Jurkat, Clone E6-1 (cell line): Measurements from ENCODE around the gene SUB1.
"Not testable (repeated sequence)": the region's sequence is repeated elsewhere in the genome, so short reads cannot be mapped to it uniquely, and the experiment has no call there.

ENCODE experiments used
- DNase-seq: peaks from one replicate; pipeline ENCODE4 v3.0.0-alpha.2; 2011; ENCODE audit warnings: low read depth, low spot score
- H3K4me3 ChIP-seq: 2 replicates; pipeline ENCODE4 v1.5.1; 2011; ENCODE audit warnings: mild to moderate bottlenecking, low read length, control low read depth, moderate library complexity

Gene SUB1

GRCh38 chr5:32562843-32563242 lies 22.5 kb upstream of the SUB1 start:
- no peak overlapping the region for H3K4me3 ChIP-seq
- no peak for DNase-seq

- H3K4me3 ChIP-seq = no peak overlapping the region
- no peak for DNase-seq
These were observed 21.7 kb upstream of the SUB1 start for GRCh38 chr5:32563614-32564013.

GRCh38 chr5:32565145-32565544 lies 20.2 kb upstream of the SUB1 start:
- DNase-seq = no peak
- H3K4me3 ChIP-seq = no peak overlapping the region

- no peak overlapping the region for H3K4me3 ChIP-seq
- DNase-seq = no peak
These were observed 18.8 kb upstream of the SUB1 start for GRCh38 chr5:32566319-32567111.

- no peak overlapping the region for H3K4me3 ChIP-seq
- no peak for DNase-seq
These were observed 14.2 kb upstream of the SUB1 start for GRCh38 chr5:32571128-32571527.

- no peak overlapping the region for H3K4me3 ChIP-seq
- no peak for DNase-seq
These were observed 12.4 kb upstream of the SUB1 start for GRCh38 chr5:32572778-32573480.

- not testable (repeated sequence) for DNase-seq, H3K4me3 ChIP-seq
These were observed 11.9 kb upstream of the SUB1 start for GRCh38 chr5:32573481-32573854.

GRCh38 chr5:32574540-32575175 lies 10.7 kb upstream of the SUB1 start:
- no peak for DNase-seq
- H3K4me3 ChIP-seq = no peak overlapping the region

- DNase-seq = no peak
- no peak overlapping the region for H3K4me3 ChIP-seq
These were observed 7.0 kb upstream of the SUB1 start for GRCh38 chr5:32578363-32578762.

- H3K4me3 ChIP-seq = no peak overlapping the region
These were observed 6.6 kb upstream of the SUB1 start for GRCh38 chr5:32578764-32579163.

GRCh38 chr5:32581010-32581785 lies 4.2 kb upstream of the SUB1 start:
- no peak for DNase-seq
- no peak overlapping the region for H3K4me3 ChIP-seq

More at GRCh38 chr5:32578764-32579163, 6.6 kb upstream of the SUB1 start:
- DNase-seq = no peak

GRCh38 chr5:32583582-32584232 lies 1.6 kb upstream of the SUB1 start:
- DNase-seq = no peak
- no peak overlapping the region for H3K4me3 ChIP-seq

GRCh38 chr5:32584646-32585045 lies 711 bp upstream of the SUB1 start:
- no peak for DNase-seq
- no peak overlapping the region for H3K4me3 ChIP-seq

GRCh38 chr5:32585122-32585445 lies 273 bp upstream of the SUB1 start:
- peak overlapping the region; percentile 88 for H3K4me3 ChIP-seq
- DNase-seq = no peak

GRCh38 chr5:32586276-32586599 lies 881 bp downstream of the SUB1 start:
- peak overlapping the region; percentile 88 for H3K4me3 ChIP-seq
- DNase-seq = no peak

- H3K4me3 ChIP-seq = peak overlapping the region; percentile 88
- DNase-seq = no peak
These were observed 1.8 kb downstream of the SUB1 start for GRCh38 chr5:32587067-32587551.

GRCh38 chr5:32589416-32589815 lies 4.1 kb downstream of the SUB1 start:
- no peak overlapping the region for H3K4me3 ChIP-seq
- no peak for DNase-seq

- DNase-seq = peak; percentile 67
- no peak overlapping the region for H3K4me3 ChIP-seq
These were observed 4.8 kb downstream of the SUB1 start for GRCh38 chr5:32589942-32590869.
